ENCODE results near the gene D2HGDH.

- TF ChIP-seq CTCF (IDR thresholded peaks at IDR 0.05 in 8 of 11, conservative IDR thresholded peaks at IDR 0.05 in 3 of 11) = no peak
- no peak for TF ChIP-seq POLR2AphosphoS5 (IDR thresholded peaks at IDR 0.05)
These were observed 65.2 kb downstream of the D2HGDH start for GRCh38 chr2:241799522-241800197.

Measured in spleen (tissue), 7 donors.